Breast epithelium (tissue), 4 donors: ENCODE measurements around the gene ABCA13. TPM values are rescaled to one million over a fixed set of nuclear protein-coding genes. Genes with fewer than 3 reads are reported as not detected.

Experiments used
- DNase-seq, 2 donors: peaks; one replicate each; pipeline ENCODE4 v3.0.0-alpha.2; 2019; ENCODE audit warnings: low spot score in 2 of 2
- H3K27ac ChIP-seq, 2 donors: fragments of 200-600 bp; sonication (generic) in 1 of 2; one replicate each; pipeline ENCODE4 v1.5.1; 2016 to 2019; ENCODE audit warnings: mild to moderate bottlenecking in 1 of 2
- H3K27me3 ChIP-seq, 2 donors: fragments of 200-600 bp; sonication (generic) in 1 of 2; one replicate each; pipeline versions ENCODE4 v1.5.1 to v1.6.0; 2017 to 2019; ENCODE audit warnings: control low read depth in 1 of 2, mild to moderate bottlenecking in 1 of 2
- H3K36me3 ChIP-seq: fragments of 200-600 bp; one replicate; pipeline ENCODE4 v1.5.1; 2019
- H3K4me1 ChIP-seq, 2 donors: fragments of 200-600 bp; sonication (generic); one replicate each; pipeline ENCODE4 v1.5.1; 2016 to 2019; ENCODE audit warnings: control low read depth in 1 of 2
- H3K4me3 ChIP-seq, 3 donors: fragments of 200-600 bp; sonication (generic); 1 replicate in 2 of 3; 2 replicates in 1 of 3; pipeline ENCODE4 v1.5.1; 2016 to 2019; ENCODE audit warnings: mild to moderate bottlenecking in 3 of 3, moderate library complexity in 2 of 3
- H3K9me3 ChIP-seq, 2 donors: fragments of 200-600 bp; sonication (generic) in 1 of 2; one replicate each; pipeline ENCODE4 v1.5.1; 2016 to 2019; ENCODE audit warnings: control low read depth in 1 of 2
- CTCF ChIP-seq, 3 donors: fragments of 450-650 bp; IDR thresholded peaks; one replicate each; pipeline ENCODE4 v1.5.1; 2016 to 2017; ENCODE audit warnings: antibody characterized with exemption in 3 of 3, mild to moderate bottlenecking in 3 of 3, moderate library complexity in 3 of 3
- POLR2A ChIP-seq: fragments of 450-650 bp; IDR thresholded peaks from one replicate; pipeline ENCODE4 v1.6.1; 2016; ENCODE audit warnings: antibody characterized with exemption, mild to moderate bottlenecking, moderate library complexity
- POLR2AphosphoS5 ChIP-seq, 3 donors: sonication (generic); formaldehyde crosslinking; IDR thresholded peaks; one replicate each; pipeline ENCODE4 v1.6.1; 2017; ENCODE audit warnings: antibody characterized with exemption in 3 of 3
- intact Hi-C: fragments of 100-400 bp; cut with DNase I; formaldehyde crosslinking; loops from one replicate; pipeline ENCODE4 v1.15.1; 2023; ENCODE audit warnings: low total_unique reads
- total RNA-seq, 3 donors: library from RNA; depleted of rRNA; stranded (reverse); fragments of >200 nt; gene quantifications; one replicate each; pipeline ENCODE4 v1.1.0, GENCODE V29; 2016

Gene ABCA13
- total RNA-seq, 3 donors from 2014 or later = under 0.01 to 0.29 (median under 0.01) TPM

DNA sequence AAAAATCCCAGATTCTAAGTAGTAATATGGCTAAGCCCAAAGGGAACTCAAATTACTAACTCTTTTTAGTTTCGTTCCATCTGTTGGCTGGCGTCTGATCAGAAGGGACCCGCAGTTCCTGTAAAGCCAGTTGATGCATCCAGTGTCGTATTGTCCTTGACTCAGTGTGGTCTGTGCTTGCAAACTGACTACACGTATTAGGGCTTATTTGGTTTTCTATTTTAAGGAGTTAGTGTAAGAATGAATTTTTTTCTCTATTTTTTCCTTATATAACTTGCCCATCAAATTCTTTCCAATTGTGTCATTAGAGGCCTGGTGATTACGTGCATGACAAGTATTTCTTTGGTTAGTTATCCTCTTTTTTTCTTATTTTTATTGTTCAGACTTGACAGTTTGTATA lies 9.7 kb downstream of the ABCA13 start:
- no peak for TF ChIP-seq POLR2A
- TF ChIP-seq POLR2AphosphoS5 (IDR thresholded peaks at IDR 0.05) = no peak
- no peak for TF ChIP-seq CTCF (IDR thresholded peaks at IDR 0.05)
- intact Hi-C loops = no loop called here
- no peaks in the 10 kb centered on the region for H3K9me3 ChIP-seq
- H3K27ac ChIP-seq = no peak overlapping the region
- H3K4me1 ChIP-seq = no peaks in the 10 kb centered on the region
- no peaks in the 10 kb centered on the region for H3K36me3 ChIP-seq
- no peak overlapping the region for H3K4me3 ChIP-seq
- DNase-seq = no peak
- no peaks in the 10 kb centered on the region for H3K27me3 ChIP-seq

DNA sequence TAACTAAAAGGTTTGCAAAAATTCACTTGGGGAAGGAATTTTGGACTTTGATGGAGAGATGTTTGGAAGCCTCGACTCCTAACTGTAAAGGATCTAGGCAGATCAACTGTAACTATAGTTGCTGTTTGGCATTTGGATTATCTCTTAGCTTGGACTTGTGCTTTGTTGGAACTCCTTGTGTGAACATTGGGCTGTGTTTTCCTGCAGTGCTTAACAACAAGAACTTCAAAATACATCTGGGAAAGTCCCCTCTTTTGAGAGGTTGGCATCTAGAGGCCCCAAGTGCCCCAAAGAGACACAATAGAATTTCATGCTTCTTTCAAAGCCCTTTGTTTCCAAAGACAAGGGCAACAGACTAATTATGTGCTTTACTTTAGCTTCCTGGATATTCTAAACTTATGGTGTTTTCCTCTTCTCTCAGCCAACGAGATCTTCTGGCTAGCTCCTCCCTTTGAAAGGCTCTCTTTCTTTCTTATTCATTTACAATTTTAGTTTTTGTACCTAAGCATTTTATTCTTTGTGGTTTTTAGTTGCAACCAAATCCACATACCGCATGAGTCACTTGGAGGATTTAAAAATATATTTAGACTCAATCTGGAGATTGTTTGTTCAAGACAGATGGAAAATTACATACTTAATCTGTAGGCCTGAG lies 11.6 kb downstream of the ABCA13 start:
- Histone ChIP-seq H3K4me1 (no peaks in the 10 kb centered on the region), H3K36me3 (no peaks in the 10 kb centered on the region), H3K27ac (no peak overlapping the region), H3K9me3 (peaks cover 0 to 6% of the 10 kb centered on the region in 2 donors), H3K27me3 (no peaks in the 10 kb centered on the region), H3K4me3 (no peak overlapping the region)
- intact Hi-C loops = no loop called here
- no peak for TF ChIP-seq CTCF (IDR thresholded peaks at IDR 0.05)
- no peak for TF ChIP-seq POLR2AphosphoS5 (IDR thresholded peaks at IDR 0.05)
- TF ChIP-seq POLR2A = no peak
- DNase-seq = no peak

DNA sequence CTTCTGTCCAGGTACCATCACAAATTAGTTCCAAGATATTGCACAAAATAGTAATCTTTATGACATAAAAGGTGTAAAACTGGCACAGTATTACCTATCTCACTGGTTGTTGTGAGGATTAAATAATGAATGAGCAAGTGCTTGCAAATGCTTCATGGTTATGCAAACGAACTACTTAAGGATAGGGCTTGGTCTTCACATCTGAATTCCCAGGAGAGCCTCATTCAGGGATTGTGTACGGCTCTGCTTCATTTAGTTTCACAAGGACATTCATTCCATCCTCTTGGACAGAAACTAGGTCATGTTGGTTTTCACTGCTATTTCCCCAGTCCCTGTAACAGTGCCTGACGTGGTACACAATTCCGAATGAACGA lies 12.1 kb downstream of the ABCA13 start:
- TF ChIP-seq POLR2AphosphoS5 (IDR thresholded peaks at IDR 0.05) = no peak
- TF ChIP-seq POLR2A = no peak
- no peak for DNase-seq
- H3K4me1 ChIP-seq = no peaks in the 10 kb centered on the region
- no peaks in the 10 kb centered on the region for H3K27me3 ChIP-seq
- intact Hi-C loops = no loop called here
- H3K27ac ChIP-seq = no peak overlapping the region
- peaks cover 0 to 6% of the 10 kb centered on the region in 2 donors for H3K9me3 ChIP-seq
- H3K36me3 ChIP-seq = no peaks in the 10 kb centered on the region
- no peak overlapping the region for H3K4me3 ChIP-seq

GRCh38 chr7:48183965-48184364 lies 12.7 kb downstream of the ABCA13 start:
- H3K4me3 ChIP-seq = no peak overlapping the region
- no peak overlapping the region for H3K27ac ChIP-seq
- peaks cover 0 to 6% of the 10 kb centered on the region in 2 donors for H3K9me3 ChIP-seq
- intact Hi-C loops = no loop called here
- TF ChIP-seq POLR2AphosphoS5 (IDR thresholded peaks at IDR 0.05) = no peak
- no peak for TF ChIP-seq CTCF (IDR thresholded peaks at IDR 0.05)
- no peak for TF ChIP-seq POLR2A
- H3K36me3 ChIP-seq = no peaks in the 10 kb centered on the region
- DNase-seq = no peak
- H3K27me3 ChIP-seq = no peaks in the 10 kb centered on the region
- H3K4me1 ChIP-seq = no peaks in the 10 kb centered on the region

DNA sequence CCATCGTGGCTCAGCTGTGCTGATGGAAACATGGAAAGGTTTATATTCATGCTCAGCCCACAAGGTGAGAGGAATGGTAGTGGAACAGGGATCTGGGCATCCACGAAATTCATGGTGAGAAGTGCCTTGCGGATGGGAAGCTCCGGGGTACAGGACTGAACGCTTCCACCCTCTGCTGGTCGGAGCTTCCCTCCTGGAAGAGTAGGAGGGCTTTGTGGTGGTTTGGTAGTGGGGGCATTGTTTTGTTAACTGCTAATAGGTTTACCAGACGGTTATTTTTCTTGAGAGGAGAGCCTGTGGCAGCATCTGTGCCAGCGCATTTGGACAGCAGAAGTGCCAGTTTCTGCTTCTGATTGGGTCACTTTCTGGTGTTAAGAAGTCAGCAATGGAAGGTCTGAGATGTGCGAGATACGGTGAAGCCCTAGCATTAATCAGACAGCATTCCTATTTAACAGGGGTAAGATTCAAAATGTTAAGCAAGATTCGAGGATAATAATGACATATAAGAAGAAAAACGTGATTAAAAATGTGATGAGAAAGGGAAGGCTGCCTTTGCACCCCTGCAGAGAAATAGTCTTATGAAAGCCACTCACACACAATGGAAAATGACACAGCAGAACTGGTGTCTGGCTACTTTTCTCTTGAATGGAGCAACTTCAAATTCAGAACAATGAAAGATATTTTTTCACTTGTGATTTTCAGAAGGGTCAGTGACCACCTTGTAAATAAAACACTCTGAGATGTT lies 17.7 kb downstream of the ABCA13 start:
- Histone ChIP-seq H3K4me3 (no peak overlapping the region), H3K4me1 (no peaks in the 10 kb centered on the region), H3K27me3 (no peaks in the 10 kb centered on the region), H3K36me3 (no peaks in the 10 kb centered on the region), H3K27ac (no peak overlapping the region), H3K9me3 (peaks cover 0 to 6% of the 10 kb centered on the region in 2 donors)
- intact Hi-C loops = no loop called here
- DNase-seq = no peak
- TF ChIP-seq CTCF (IDR thresholded peaks at IDR 0.05) (no peak), POLR2AphosphoS5 (IDR thresholded peaks at IDR 0.05) (no peak), POLR2A (no peak)
